Smooth muscle cell (in vitro differentiated cells): ENCODE data around the gene SLC2A5. TPM values are rescaled to one million over a fixed set of nuclear protein-coding genes. Genes with fewer than 3 reads are reported as not detected.

Experiments
- DNase-seq: peaks from one replicate; lab custom pipeline; 2025; ENCODE audit not compliant: unreplicated experiment; lab: John Stamatoyannopoulos, UW
- H2AFZ ChIP-seq: fragments of 200-600 bp; sonication (generic); 2 replicates; pipeline ENCODE4 v1.6.0; 2016; ENCODE audit warnings: antibody characterized with exemption, low read depth, mild to moderate bottlenecking
- H3F3A ChIP-seq: fragments of 200-600 bp; sonication (generic); 2 replicates; pipeline ENCODE4 v1.6.0; 2017; ENCODE audit warnings: antibody characterized with exemption, low read depth
- H3K27ac ChIP-seq: fragments of 200-600 bp; sonication (generic); 2 replicates; pipeline ENCODE4 v1.5.1; 2016; ENCODE audit warnings: low read depth, mild to moderate bottlenecking
- H3K27me3 ChIP-seq: fragments of 200-600 bp; sonication (generic); 2 replicates; pipeline ENCODE4 v1.6.1; 2016; ENCODE audit warnings: low read depth, mild to moderate bottlenecking
- H3K36me3 ChIP-seq: fragments of 200-600 bp; sonication (generic); 2 replicates; pipeline ENCODE4 v1.5.1; 2016; ENCODE audit warnings: low read depth
- H3K4me1 ChIP-seq: fragments of 200-600 bp; sonication (generic); 2 replicates; pipeline ENCODE4 v1.5.1; 2016; ENCODE audit warnings: low read depth
- H3K4me2 ChIP-seq: fragments of 200-600 bp; sonication (generic); 2 replicates; pipeline ENCODE4 v1.6.0; 2016; ENCODE audit warnings: mild to moderate bottlenecking
- H3K4me3 ChIP-seq: fragments of 200-600 bp; sonication (generic); 2 replicates; pipeline ENCODE4 v1.5.1; 2016; ENCODE audit warnings: mild to moderate bottlenecking
- H3K79me2 ChIP-seq: fragments of 200-600 bp; sonication (generic); 2 replicates; pipeline ENCODE4 v1.6.0; 2016; ENCODE audit warnings: low read depth, mild to moderate bottlenecking
- H3K9ac ChIP-seq: fragments of 200-600 bp; sonication (generic); 2 replicates; pipeline ENCODE4 v1.6.0; 2016; ENCODE audit warnings: low read depth
- H3K9me3 ChIP-seq: fragments of 200-600 bp; sonication (generic); replicated peaks from 2 replicates; pipeline ENCODE4 v1.5.1; 2016; ENCODE audit warnings: low read depth
- H4K20me1 ChIP-seq: fragments of 200-600 bp; sonication (generic); 2 replicates; pipeline ENCODE4 v1.6.0; 2016; ENCODE audit warnings: low read depth
- WGBS: methylation state at CpG from one replicate; pipeline ENCODE4 v1.1.7; 2016; ENCODE audit warnings: low lambda C conversion rate; 5-methylcytosine and 5-hydroxymethylcytosine counted together
- polyA plus RNA-seq: library from polyadenylated mRNA; unstranded; fragments of >200 nt; fragmentation: Nextera tagmentation; extraction: Ambion mirVana; gene quantifications from 2 replicates; pipeline ENCODE4 v1.2.1, GENCODE V29; 2016
- total RNA-seq: library from RNA; depleted of rRNA; stranded (reverse); fragments of >200 nt; gene quantifications from 2 replicates; pipeline ENCODE4 v1.2.3, GENCODE V29; 2014
- TF ChIP-seq, protein P1 (sequence below): fragments of 200-600 bp; sonication (generic); IDR thresholded peaks from 2 replicates; pipeline ENCODE4 v1.5.1; 2017; ENCODE audit warnings: borderline replicate concordance, mild to moderate bottlenecking, antibody characterized with exemption; ENCODE audit not compliant: insufficient read depth, poor library complexity, severe bottlenecking

SLC2A5 gene
- total and polyA plus RNA-seq, 2 experiments from 2014 or later, result 0.04 TPM; not detected in 1

GRCh38 chr1:9041116-9041779 lies 28.2 kb downstream of the SLC2A5 start:
- H3K4me3 ChIP-seq, result no peak overlapping the region
- H3K27ac ChIP-seq, result no peak overlapping the region
- 94% methylated on average over 14 of the region's 14 CpGs for WGBS
- TF ChIP-seq, protein P1, sequence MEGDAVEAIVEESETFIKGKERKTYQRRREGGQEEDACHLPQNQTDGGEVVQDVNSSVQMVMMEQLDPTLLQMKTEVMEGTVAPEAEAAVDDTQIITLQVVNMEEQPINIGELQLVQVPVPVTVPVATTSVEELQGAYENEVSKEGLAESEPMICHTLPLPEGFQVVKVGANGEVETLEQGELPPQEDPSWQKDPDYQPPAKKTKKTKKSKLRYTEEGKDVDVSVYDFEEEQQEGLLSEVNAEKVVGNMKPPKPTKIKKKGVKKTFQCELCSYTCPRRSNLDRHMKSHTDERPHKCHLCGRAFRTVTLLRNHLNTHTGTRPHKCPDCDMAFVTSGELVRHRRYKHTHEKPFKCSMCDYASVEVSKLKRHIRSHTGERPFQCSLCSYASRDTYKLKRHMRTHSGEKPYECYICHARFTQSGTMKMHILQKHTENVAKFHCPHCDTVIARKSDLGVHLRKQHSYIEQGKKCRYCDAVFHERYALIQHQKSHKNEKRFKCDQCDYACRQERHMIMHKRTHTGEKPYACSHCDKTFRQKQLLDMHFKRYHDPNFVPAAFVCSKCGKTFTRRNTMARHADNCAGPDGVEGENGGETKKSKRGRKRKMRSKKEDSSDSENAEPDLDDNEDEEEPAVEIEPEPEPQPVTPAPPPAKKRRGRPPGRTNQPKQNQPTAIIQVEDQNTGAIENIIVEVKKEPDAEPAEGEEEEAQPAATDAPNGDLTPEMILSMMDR, result no peak
- no peaks in the 10 kb centered on the region for H3F3A ChIP-seq
- H3K9me3 ChIP-seq, result no peaks in the 10 kb centered on the region
- H3K27me3 ChIP-seq, result no peaks in the 10 kb centered on the region
- no peaks in the 10 kb centered on the region for H4K20me1 ChIP-seq
- no peak overlapping the region for H3K9ac ChIP-seq
- no peaks in the 10 kb centered on the region for H3K79me2 ChIP-seq
- H2AFZ ChIP-seq, result no peak overlapping the region
- DNase-seq, result no peak
- H3K4me2 ChIP-seq, result no peak overlapping the region
- H3K36me3 ChIP-seq, result no peaks in the 10 kb centered on the region
- H3K4me1 ChIP-seq, result no peaks in the 10 kb centered on the region

GRCh38 chr1:9040659-9041030 lies 28.8 kb downstream of the SLC2A5 start:
- Histone ChIP-seq H3F3A (no peaks in the 10 kb centered on the region), H3K9ac (no peak overlapping the region), H2AFZ (no peak overlapping the region), H3K27me3 (no peaks in the 10 kb centered on the region), H3K27ac (no peak overlapping the region), H3K4me2 (no peak overlapping the region), H3K4me1 (no peaks in the 10 kb centered on the region), H4K20me1 (no peaks in the 10 kb centered on the region), H3K79me2 (no peaks in the 10 kb centered on the region), H3K36me3 (no peaks in the 10 kb centered on the region), H3K4me3 (no peak overlapping the region), H3K9me3 (no peaks in the 10 kb centered on the region)
- no peak for DNase-seq
- 97% methylated on average over 6 of the region's 6 CpGs for WGBS
- TF ChIP-seq, protein P1, result no peak

GRCh38 chr1:9039761-9040658 lies 29.4 kb downstream of the SLC2A5 start:
- Histone ChIP-seq H3K4me2 (no peak overlapping the region), H3K36me3 (no peaks in the 10 kb centered on the region), H3K79me2 (no peaks in the 10 kb centered on the region), H3K27me3 (no peaks in the 10 kb centered on the region), H3K4me1 (no peaks in the 10 kb centered on the region), H3K27ac (no peak overlapping the region), H3K9ac (no peak overlapping the region), H2AFZ (no peak overlapping the region), H4K20me1 (no peaks in the 10 kb centered on the region), H3K4me3 (no peak overlapping the region), H3K9me3 (no peaks in the 10 kb centered on the region), H3F3A (no peaks in the 10 kb centered on the region)
- TF ChIP-seq, protein P1, result no peak
- WGBS, result 95% methylated on average over 32 of the region's 55 CpGs
- DNase-seq, result no peak
